HCT116 (cell line): ENCODE data around the gene KLHL10. TPM values are rescaled to one million over a fixed set of nuclear protein-coding genes. Genes with fewer than 3 reads are reported as not detected.
"Not testable (repeated sequence)": the region's sequence is repeated elsewhere in the genome, so short reads cannot be mapped to it uniquely, and the experiment has no call there.

Experiments used
- ATAC-seq: fragments of 200-7000 bp; cut with Tn5 transposase; 2 replicates; pipeline ENCODE4 v1.9.1; 2020; ENCODE audit warnings: mild to moderate bottlenecking, moderate library complexity
- BruUV-seq: library from RNA; stranded (reverse); fragments of 400-500 nt; replicated peaks from 2 replicates; lab custom pipeline; 2021; lab: Mats Ljungman, UMichigan
- CTCF ChIA-PET: fragments of 300-600 bp; sonication (Branson Sonifier 250); formaldehyde crosslinking; loops from one replicate; lab custom pipeline; 2021; ENCODE audit warnings: antibody characterized with exemption; lab: Charles Lee
- POLR2A ChIA-PET: fragments of 300-600, 350-600 bp; sonication (Branson Sonifier 250); formaldehyde crosslinking; loops from one replicate; lab custom pipeline; 2021; ENCODE audit warnings: antibody characterized with exemption; lab: Charles Lee
- RAD21 ChIA-PET, 2 experiments: fragments of 300-600 bp; sonication (Branson Sonifier 250); formaldehyde crosslinking; loops; one replicate each; lab custom pipeline; 2023; ENCODE audit warnings: low total read pairs in 2 of 2; ENCODE audit not compliant: uncharacterized antibody in 2 of 2, unreplicated experiment in 2 of 2, low non-redundant PET in 1 of 2; lab: Charles Lee
- DNase-seq: peaks from one replicate; pipeline ENCODE4 v3.0.0-alpha.2; 2010; ENCODE audit warnings: low read depth, low spot score
- H2AFZ ChIP-seq: fragments of 200-600 bp; shearing (Covaris generic), sonication (generic); 2 replicates; pipeline ENCODE4 v1.6.1; 2017; ENCODE audit warnings: low read depth, mixed run types, mixed read lengths, antibody characterized with exemption, low read length; ENCODE audit not compliant: poor library complexity, severe bottlenecking
- H3K27ac ChIP-seq: 2 replicates; pipeline ENCODE4 v1.5.1; 2012; ENCODE audit warnings: low read depth, low read length
- H3K27me3 ChIP-seq: fragments of 200-600 bp; sonication (generic); 2 replicates; pipeline ENCODE4 v1.6.1; 2016; ENCODE audit warnings: mixed run types, low read length, mixed read lengths; ENCODE audit not compliant: insufficient read depth
- H3K36me3 ChIP-seq, 2 experiments: fragments of 200-500 bp in 1 of 2; fragments of 200-600 bp in 1 of 2; sonication (Bioruptor generic) in 1 of 2; sonication (generic) in 1 of 2; 2 replicates each; pipeline versions ENCODE4 v1.5.1 to v1.6.1; 2014 to 2016; ENCODE audit warnings: low read length in 2 of 2, inconsistent platforms in 1 of 2, mixed read lengths in 1 of 2, mixed run types in 1 of 2; ENCODE audit not compliant: insufficient read depth in 2 of 2, control insufficient read depth in 1 of 2
- H3K4me1 ChIP-seq, 2 experiments: fragments of 200-600 bp in 1 of 2; sonication (generic) in 1 of 2; 2 replicates each; pipeline versions ENCODE4 v1.5.1 to v1.6.1; 2012 to 2017; ENCODE audit warnings: low read length in 2 of 2, inconsistent platforms in 1 of 2, mild to moderate bottlenecking in 1 of 2, mixed read lengths in 1 of 2, mixed run types in 1 of 2, moderate library complexity in 1 of 2; ENCODE audit not compliant: insufficient read depth in 2 of 2, control insufficient read depth in 1 of 2
- H3K4me2 ChIP-seq: fragments of 200-600 bp; sonication (generic); 2 replicates; pipeline ENCODE4 v1.6.1; 2017; ENCODE audit warnings: mixed run types, low read length, mixed read lengths
- H3K4me3 ChIP-seq, 2 experiments: fragments of 200-600 bp in 1 of 2; sonication (generic) in 1 of 2; replicated peaks in 1 of 2; 2 replicates each; pipeline ENCODE4 v1.5.1; 2011 to 2016; ENCODE audit warnings: low read length in 2 of 2, control low read depth in 1 of 2, low read depth in 1 of 2, mild to moderate bottlenecking in 1 of 2, mixed read lengths in 1 of 2, mixed run types in 1 of 2
- H3K79me2 ChIP-seq: fragments of 200-600 bp; sonication (generic); 2 replicates; pipeline ENCODE4 v1.6.1; 2017; ENCODE audit warnings: mild to moderate bottlenecking, mixed run types, low read length, moderate library complexity, mixed read lengths; ENCODE audit not compliant: insufficient read depth
- H3K9ac ChIP-seq: fragments of 200-600 bp; sonication (generic); 2 replicates; pipeline ENCODE4 v1.6.1; 2016; ENCODE audit warnings: low read length, mixed read lengths
- H3K9me2 ChIP-seq: fragments of 200-600 bp; sonication (generic), shearing (Covaris generic); 2 replicates; pipeline ENCODE4 v1.6.1; 2017; ENCODE audit warnings: mixed run types, mild to moderate bottlenecking, moderate library complexity; ENCODE audit not compliant: insufficient read depth
- H3K9me3 ChIP-seq, 2 experiments: fragments of 200-500 bp in 1 of 2; fragments of 200-600 bp in 1 of 2; sonication (Bioruptor generic) in 1 of 2; sonication (generic) in 1 of 2; 2 replicates each; pipeline ENCODE4 v1.6.1; 2014 to 2017; ENCODE audit warnings: low read length in 2 of 2, mixed read lengths in 2 of 2, inconsistent platforms in 1 of 2, low read depth in 1 of 2, mild to moderate bottlenecking in 1 of 2, mixed run types in 1 of 2, moderate library complexity in 1 of 2; ENCODE audit not compliant: control insufficient read depth in 1 of 2, insufficient read depth in 1 of 2
- H4K20me1 ChIP-seq: fragments of 200-600 bp; sonication (generic), shearing (Covaris generic); 2 replicates; pipeline ENCODE4 v1.6.1; 2017; ENCODE audit warnings: mixed run types, mild to moderate bottlenecking, moderate library complexity; ENCODE audit not compliant: insufficient read depth
- JUND ChIP-seq: IDR thresholded peaks from 2 replicates; pipeline ENCODE4 v1.6.1; 2012
- MAX ChIP-seq: IDR thresholded peaks from 2 replicates; pipeline ENCODE4 v1.6.1; 2012
- POLR2A ChIP-seq: IDR thresholded peaks from 2 replicates; pipeline ENCODE4 v1.7.0; 2011; ENCODE audit warnings: borderline replicate concordance; ENCODE audit not compliant: insufficient read depth, insufficient read length; ENCODE audit errors: extremely low read depth
- POLR2AphosphoS5 ChIP-seq: IDR thresholded peaks from 2 replicates; pipeline ENCODE4 v1.6.1; 2011; ENCODE audit warnings: mild to moderate bottlenecking, low read depth, low read length, moderate library complexity
- REST ChIP-seq: IDR thresholded peaks from 2 replicates; pipeline ENCODE4 v1.6.1; 2012; ENCODE audit warnings: low read depth
- SP1 ChIP-seq: IDR thresholded peaks from 2 replicates; pipeline ENCODE4 v1.6.1; 2012; ENCODE audit warnings: low read depth
- ZFX ChIP-seq: fragments of 450-650 bp; IDR thresholded peaks from 2 replicates; pipeline ENCODE4 v1.6.1; 2017
- intact Hi-C: fragments of 100-400 bp; cut with micrococcal nuclease; formaldehyde crosslinking; loops from 2 replicates; pipeline ENCODE4 v1.10.0; 2022
- total RNA-seq: library from RNA; stranded (reverse); gene quantifications from one replicate; pipeline ENCODE4 v1.2.1, GENCODE V29; 2021; ENCODE audit not compliant: unreplicated experiment
- TF ChIP-seq, protein P1 (sequence below): IDR thresholded peaks from 2 replicates; pipeline ENCODE4 v1.6.1; 2012

The KLHL10 gene
- total RNA-seq, 1 experiment from 2014 or later: not detected

DNA sequence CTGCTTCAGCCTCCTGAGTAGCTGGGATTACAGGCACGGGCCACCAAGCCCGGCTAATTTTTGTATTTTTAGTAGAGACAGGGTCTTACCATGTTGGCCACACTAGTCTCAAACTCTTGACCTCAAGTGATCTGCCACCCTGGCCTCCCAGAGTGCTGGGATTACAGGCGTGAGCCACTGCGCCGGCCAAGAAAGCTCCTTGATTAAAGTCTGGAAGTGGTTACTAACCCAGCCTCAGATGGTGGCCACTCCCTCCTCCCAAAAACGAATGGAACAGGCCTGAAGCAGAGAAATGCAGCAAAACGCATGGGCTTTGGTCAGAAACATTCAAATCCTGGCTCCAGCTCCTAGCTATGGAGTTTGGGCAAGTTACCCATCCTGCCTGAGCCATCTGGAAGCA is 13.5 kb upstream of the KLHL10 start:
- no peaks in the 10 kb centered on the region for H3K9me3 ChIP-seq
- H3K9ac ChIP-seq: no peak overlapping the region
- H3K4me3 ChIP-seq: no peak overlapping the region
- TF ChIP-seq MAX (no peak), POLR2A (no peak), SP1 (no peak), ZFX (no peak), POLR2AphosphoS5 (no peak)
- no peaks in the 10 kb centered on the region for H3K4me1 ChIP-seq
- POLR2A ChIA-PET: no interaction called here
- H3K27ac ChIP-seq: no peak overlapping the region
- H4K20me1 ChIP-seq: no peaks in the 10 kb centered on the region
- ATAC-seq: no peak
- no peaks in the 10 kb centered on the region for H3K27me3 ChIP-seq
- RAD21 ChIA-PET: no interaction called here
- CTCF ChIA-PET: no interaction called here
- intact Hi-C loops: no loop called here
- BruUV-seq: no TSS peak
- no peaks in the 10 kb centered on the region for H3K9me2 ChIP-seq
- peaks cover 12 to 18% of the 10 kb centered on the region in 2 experiments for H3K36me3 ChIP-seq
- no peak overlapping the region for H2AFZ ChIP-seq
- no peaks in the 10 kb centered on the region for H3K79me2 ChIP-seq
- no peak overlapping the region for H3K4me2 ChIP-seq
- no peak for DNase-seq

GRCh38 chr17:41825175-41825845 is 12.3 kb upstream of the KLHL10 start:
- ChIA-PET POLR2A (no interaction called here), RAD21 (no interaction called here), CTCF (no interaction called here)
- ATAC-seq (no peak), DNase-seq (no peak)
- Histone ChIP-seq H3K36me3 (peaks cover 22 to 25% of the 10 kb centered on the region in 2 experiments), H3K4me1 (no peaks in the 10 kb centered on the region), H3K4me2 (no peak overlapping the region), H4K20me1 (no peaks in the 10 kb centered on the region), H3K27me3 (no peaks in the 10 kb centered on the region), H3K9me2 (no peaks in the 10 kb centered on the region), H3K4me3 (no peak overlapping the region), H3K27ac (no peak overlapping the region), H3K79me2 (no peaks in the 10 kb centered on the region), H2AFZ (no peak overlapping the region), H3K9ac (no peak overlapping the region), H3K9me3 (no peaks in the 10 kb centered on the region)
- intact Hi-C loops: no loop called here
- TF ChIP-seq REST (no peak), JUND (no peak), SP1 (no peak), POLR2A (no peak)
- TF ChIP-seq, protein P1, sequence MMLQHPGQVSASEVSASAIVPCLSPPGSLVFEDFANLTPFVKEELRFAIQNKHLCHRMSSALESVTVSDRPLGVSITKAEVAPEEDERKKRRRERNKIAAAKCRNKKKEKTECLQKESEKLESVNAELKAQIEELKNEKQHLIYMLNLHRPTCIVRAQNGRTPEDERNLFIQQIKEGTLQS: no peak
- BruUV-seq: no TSS peak

DNA sequence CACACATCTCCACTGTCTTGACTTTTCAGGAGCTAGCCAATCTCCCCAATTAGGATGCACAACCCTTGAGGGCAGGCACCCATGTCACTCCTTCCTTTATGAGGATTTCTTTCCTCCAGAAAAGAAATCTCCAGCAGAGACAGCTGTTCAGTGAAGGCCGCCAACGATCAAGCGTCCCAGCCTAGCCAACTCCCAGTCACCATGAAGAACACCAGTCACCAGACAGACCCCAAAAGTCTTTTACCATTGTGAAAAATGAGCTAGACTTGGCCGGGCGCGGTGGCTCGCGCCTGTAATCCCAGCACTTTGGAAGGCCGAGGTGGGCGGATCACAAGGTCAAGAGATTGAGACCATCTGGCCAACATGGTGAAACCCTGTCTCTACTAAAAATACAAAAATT is 7.7 kb upstream of the KLHL10 start:
- BruUV-seq, RAD21 ChIA-PET, H3K9me3 ChIP-seq, H3K4me1 ChIP-seq, H3K27ac ChIP-seq, ATAC-seq, H3K9ac ChIP-seq, H3K4me2 ChIP-seq, H2AFZ ChIP-seq, H4K20me1 ChIP-seq, H3K4me3 ChIP-seq, H3K9me2 ChIP-seq, H3K27me3 ChIP-seq, intact Hi-C loops, DNase-seq, POLR2A ChIA-PET: not testable (repeated sequence)
- Histone ChIP-seq H3K36me3 (peaks cover 31 to 47% of the 10 kb centered on the region in 2 experiments), H3K79me2 (peaks cover 12% of the 10 kb centered on the region)
- CTCF ChIA-PET: interaction anchor here (1.7 kb wide), 1 partner anchor 92 kb away, joined by 3 read pairs; no protein-coding TSS in a partner anchor
